Heart left ventricle (tissue), 13 donors: ENCODE measurements around the gene DGKZ.

Experiments used
- CTCF ChIP-seq, 12 donors: fragments of 200-600 bp; sonication (generic) in 4 of 12; IDR thresholded peaks; one replicate each; pipeline versions ENCODE4 v1.5.0 to v1.8.0; 2018 to 2022; ENCODE audit warnings: antibody characterized with exemption in 12 of 12, mild to moderate bottlenecking in 5 of 12
- POLR2A ChIP-seq, 2 donors: fragments of 450-650 bp; IDR thresholded peaks; one replicate each; pipeline ENCODE4 v1.6.1; 2017; ENCODE audit warnings: antibody characterized with exemption in 2 of 2, mild to moderate bottlenecking in 2 of 2, moderate library complexity in 2 of 2
- donor health status: ischemic (EF 13 %, LVEDD 7.1; RV severe dilation, severe dysfunction).
- donor health status: DM: no; HTN: yes; CAD: no.
- donor health status: DM: no; HTN: no; CAD: no.
- donor health status: ischemic (EF 25% LVEDD 6.9; RV normal size, moderate dysfunction).
- donor health status: ischemic (EF 25% LVEDD 5.7; RV mildly dilated, moderate dysfunction).
- donor health status: ischemic (EF 35%, LVEDD 5.7; RV mildly dilated, moderate dysfunction).
- donor health status: nonischemic (EF 11% LVEDD 7.7; RV severe dilation, severe dysfunction).
- donor health status: DM: yes; HTN: yes; CAD: no.
- donor health status: PGD.
- donor health status: ischemic (EF 29% LVEDD 5.4; RV normal size, mild dysfunction).
- donor health status: nonischemic (EF 23%, LVEDD 6.1; RV moderate dilation, normal function).

DNA sequence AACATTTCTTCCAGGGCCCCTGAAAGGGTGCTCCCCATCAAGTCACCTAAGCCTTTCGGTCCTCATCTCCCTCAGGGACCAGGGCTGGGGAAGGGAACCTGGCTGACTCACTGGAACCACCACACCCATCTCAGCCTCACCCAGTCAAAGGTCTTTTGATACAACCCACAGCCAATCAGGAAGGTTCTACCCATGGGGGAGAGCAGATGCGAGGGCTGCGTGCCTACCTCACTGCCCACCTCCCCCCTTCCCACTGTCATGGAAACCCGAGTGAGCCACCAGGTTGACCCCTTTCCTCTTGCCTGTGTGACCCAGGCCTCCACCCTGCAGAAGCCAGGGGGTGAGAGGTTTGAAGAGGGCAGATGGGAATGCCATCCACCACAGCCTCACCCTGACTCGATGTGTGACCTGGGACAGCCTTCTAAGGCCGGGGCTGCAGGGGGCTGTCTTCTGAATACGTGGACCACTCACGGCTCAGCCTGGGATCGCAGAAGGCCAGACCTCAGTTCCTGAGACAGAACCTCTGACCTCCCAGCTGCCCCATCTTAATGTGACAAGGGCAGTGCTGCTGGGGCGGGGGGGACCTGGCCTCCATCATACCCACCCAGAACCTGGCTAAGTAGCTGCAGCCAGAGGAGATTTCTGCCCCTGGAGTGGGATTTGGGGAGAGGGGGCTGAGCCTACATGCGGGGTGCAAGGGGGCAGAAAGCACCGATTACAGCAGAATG lies 36.9 kb downstream of the DGKZ start:
- TF ChIP-seq CTCF (IDR thresholded peaks at IDR 0.05) = no peak
- no peak for TF ChIP-seq POLR2A (IDR thresholded peaks at IDR 0.05)
